ENCODE data around the gene C18orf63.
A peak's percentile ranks its signal among the peaks of the same experiment; 100 is the strongest.
"Not testable (repeated sequence)": the region's sequence is repeated elsewhere in the genome, so short reads cannot be mapped to it uniquely, and the experiment has no call there.

Gene C18orf63

GRCh38 chr18:74286106-74286855 is 29.4 kb upstream of the C18orf63 start:
- DNase-seq (ENCODE audit: low spot score), result no peak

- no peak for DNase-seq (ENCODE audit: low spot score)
Observed at GRCh38 chr18:74286856-74287255, 28.8 kb upstream of the C18orf63 start.

DNA sequence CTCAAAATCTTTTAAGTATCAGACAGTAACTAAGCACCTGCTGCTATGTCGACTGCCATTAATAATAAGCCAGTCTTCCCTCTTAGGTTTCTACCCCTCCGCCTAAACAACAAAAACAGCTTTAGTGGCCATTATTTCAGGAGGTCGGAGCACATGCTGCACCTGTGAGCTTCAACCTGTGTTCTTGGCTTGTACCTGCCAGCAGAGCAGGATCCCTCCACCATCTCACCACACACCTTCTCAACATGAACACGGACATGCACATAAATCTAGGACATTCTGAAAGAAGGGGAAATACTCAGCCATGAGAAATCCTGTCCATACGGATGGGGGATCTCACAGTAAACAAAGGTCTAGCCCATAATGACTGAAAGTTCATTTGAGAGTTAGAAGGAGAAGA is 27.6 kb upstream of the C18orf63 start:
- DNase-seq (ENCODE audit: low spot score), result no peak

GRCh38 chr18:74288730-74289129 is 26.9 kb upstream of the C18orf63 start:
- DNase-seq (ENCODE audit: low spot score), result no peak

- DNase-seq (ENCODE audit: low spot score), result no peak
Observed at GRCh38 chr18:74289137-74289536, 26.5 kb upstream of the C18orf63 start.

DNA sequence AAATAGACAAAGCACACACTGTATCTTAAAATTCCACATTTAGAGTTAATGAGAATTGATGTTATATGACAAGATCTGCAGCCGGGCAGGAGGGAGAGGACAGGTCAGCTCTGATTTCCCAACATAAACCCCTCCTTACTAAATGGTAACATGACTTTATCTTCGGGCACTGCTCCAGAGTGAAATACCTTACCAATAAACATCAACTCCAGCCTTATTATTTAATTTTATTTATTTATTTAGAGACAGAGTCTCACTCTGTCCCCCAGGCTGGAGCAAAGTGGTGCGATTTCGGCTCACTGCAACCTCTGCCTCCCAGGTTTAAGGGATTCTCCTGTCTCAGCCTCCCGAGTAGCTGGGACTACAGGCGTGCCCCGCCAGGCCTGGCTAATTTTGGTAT is 25.6 kb upstream of the C18orf63 start:
- DNase-seq (ENCODE audit: low spot score), result no peak

GRCh38 chr18:74290794-74291471 is 24.7 kb upstream of the C18orf63 start:
- DNase-seq (ENCODE audit: low spot score), result no peak

DNA sequence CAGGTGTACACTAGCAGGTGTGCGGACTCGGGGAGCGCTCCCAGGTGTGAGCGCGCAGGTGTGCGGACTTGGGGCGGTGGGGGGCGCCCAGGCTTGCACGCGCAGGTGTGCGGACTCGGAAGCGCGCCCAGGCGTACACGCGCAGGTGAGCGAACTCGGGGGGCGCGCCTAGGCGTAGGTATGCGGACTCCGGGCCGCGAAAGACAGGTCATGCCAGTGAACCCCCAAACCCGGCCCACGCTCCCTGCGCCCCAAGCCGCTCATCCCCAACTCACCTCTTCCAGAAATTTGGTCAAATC is 24.2 kb upstream of the C18orf63 start:
- DNase-seq (ENCODE audit: low spot score), result no peak

DNA sequence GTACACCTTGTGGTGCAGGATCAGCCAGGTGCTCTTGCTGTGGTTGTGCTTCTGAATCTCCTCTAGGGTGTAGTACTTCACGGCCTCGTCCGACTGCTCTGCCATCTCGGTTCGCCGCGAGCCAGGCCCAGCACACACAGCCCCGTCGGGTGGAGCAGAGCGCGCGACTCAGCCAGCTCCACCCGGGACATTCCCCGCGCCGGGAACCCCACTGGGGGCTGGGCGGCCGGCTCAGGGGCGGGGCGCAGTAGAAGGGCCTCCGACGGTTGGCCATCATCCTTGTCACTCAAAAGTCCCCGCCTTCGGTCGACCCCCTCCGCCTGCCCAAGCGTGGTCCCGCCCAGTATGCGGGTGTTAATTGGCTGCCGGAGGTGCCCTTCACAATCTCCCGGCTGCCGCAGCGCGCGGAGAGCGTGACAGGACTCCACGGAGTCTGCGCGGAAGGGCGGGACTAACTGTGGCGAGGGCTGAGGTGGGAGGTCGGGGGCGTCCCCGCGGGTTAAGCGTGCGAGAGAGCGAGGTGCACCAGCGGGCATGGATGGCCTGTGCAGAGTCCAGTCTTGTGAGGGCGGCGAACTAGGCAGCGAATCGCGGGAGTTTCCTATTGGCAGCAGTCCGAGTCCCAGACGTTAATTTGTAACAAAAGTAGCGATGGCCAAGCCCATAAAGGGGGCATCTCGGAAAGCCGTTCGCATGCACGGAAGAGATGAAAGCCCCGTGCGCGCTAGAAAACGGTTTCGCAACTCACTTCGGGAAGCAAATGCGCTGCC is 23.7 kb upstream of the C18orf63 start, which contains the start of gene CYB5A:
Gene CYB5A (minus strand): TSS at position 193 of the 770 bp plus-strand sequence. CDS start 88 bp downstream, at position 105.
- DNase-seq (ENCODE audit: low spot score), result peak; percentile 96

- DNase-seq (ENCODE audit: low spot score), result no peak
Observed at GRCh38 chr18:74292541-74292858, 23.1 kb upstream of the C18orf63 start.

DNA sequence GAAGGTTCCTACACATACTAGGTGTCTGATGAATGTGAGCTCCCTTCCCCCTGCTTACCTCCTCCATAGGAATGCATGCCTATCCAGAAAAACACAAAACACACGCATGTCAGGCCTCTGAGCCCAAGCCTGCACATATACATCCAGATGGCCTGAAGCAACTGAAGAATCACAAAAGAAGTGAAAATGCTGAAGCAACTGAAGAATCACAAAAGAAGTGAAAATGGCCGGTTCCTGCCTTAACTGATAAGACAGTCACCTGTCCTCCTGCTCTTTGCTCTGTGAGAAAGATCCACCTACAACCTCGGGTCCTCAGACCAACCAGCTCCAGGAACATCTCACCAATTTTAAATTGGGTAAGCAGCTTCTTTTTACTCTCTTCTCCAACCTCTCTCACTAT is 22.7 kb upstream of the C18orf63 start:
- DNase-seq (ENCODE audit: low spot score), result not testable (repeated sequence)

DNA sequence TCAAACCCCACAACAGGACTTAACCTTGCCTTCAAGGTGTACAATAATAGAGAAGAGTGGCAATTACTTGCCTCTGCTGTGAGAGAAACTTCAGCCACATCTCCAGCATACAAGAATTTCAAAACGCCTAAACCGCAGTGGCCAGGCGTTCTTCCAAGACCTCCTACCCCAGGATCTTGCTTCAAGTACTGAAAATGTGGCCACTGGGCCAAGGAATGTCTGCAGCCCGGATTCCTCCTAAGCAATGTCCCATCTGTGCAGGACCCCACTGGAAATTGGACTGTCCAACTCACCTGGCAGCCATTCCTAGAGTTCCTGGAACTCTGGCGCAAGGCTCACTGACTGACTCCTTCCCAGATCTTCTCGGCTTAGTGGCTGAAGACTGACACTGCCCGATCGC is 21.1 kb upstream of the C18orf63 start:
- DNase-seq (ENCODE audit: low spot score), result no peak

- DNase-seq (ENCODE audit: low spot score), result no peak
Observed at GRCh38 chr18:74299162-74299561, 16.5 kb upstream of the C18orf63 start.

- DNase-seq (ENCODE audit: low spot score), result no peak
Observed at GRCh38 chr18:74299746-74300145, 15.9 kb upstream of the C18orf63 start.

- DNase-seq (ENCODE audit: low spot score), result no peak
Observed at GRCh38 chr18:74303306-74303705, 12.3 kb upstream of the C18orf63 start.

- no peak for DNase-seq (ENCODE audit: low spot score)
Observed at GRCh38 chr18:74303936-74304335, 11.7 kb upstream of the C18orf63 start.

DNA sequence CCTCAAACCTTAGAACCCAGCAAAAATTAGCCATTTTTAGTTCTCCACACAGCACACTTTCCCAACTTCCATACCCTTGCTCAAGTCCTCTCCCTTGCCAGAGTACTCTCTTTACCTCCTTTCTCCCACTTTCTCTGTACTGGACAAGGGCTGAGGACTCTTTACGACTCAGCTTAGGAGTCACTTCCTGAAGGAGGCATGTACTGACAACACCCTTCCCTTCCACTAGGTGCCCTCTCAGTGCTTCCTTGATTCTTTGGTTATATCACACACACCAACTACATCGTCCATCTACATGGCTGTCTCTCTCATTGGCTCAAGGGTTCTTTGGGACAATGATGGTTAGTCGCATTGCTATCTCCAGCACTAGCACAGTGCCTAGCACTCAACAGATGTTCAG is 5.2 kb upstream of the C18orf63 start:
- no peak for DNase-seq (ENCODE audit: low spot score)

GRCh38 chr18:74311000-74311399 is 4.6 kb upstream of the C18orf63 start:
- no peak for DNase-seq (ENCODE audit: low spot score)

DNA sequence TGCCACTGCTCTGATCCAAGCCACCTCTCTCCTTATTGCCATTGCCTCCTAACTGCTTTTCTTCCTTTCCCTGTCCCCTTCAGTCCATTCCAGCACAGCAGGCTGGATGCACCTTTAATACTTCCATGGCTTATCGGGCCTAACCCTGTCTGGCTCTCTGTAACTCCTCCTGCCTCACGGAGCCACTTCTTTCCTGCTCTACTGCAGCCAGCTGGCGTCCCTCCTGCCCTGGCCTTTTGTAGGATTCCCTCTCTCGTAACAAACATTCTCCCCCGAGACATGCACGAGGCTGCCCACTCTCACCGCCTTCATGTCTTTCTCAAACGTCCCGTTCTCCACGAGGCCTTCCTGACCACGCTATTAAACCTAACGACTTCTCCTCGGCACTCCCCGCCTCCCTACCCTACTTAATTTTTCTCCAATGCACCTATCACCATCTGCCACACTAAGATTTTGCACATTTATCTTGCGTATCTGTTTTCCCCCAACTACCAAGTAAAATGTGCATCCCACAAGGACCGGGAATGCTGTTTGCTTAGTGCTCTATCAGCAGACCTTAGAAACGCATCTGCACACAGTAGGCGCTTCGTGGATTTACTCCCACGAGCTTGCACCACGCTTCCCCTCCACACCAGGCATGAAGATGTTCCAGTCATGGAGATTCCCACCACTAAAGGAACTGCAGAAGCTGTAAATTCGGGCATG is 728 bp upstream of the C18orf63 start:
- no peak for DNase-seq (ENCODE audit: low spot score)

GRCh38 chr18:74316257-74317170 is 875 bp downstream of the C18orf63 start:
- no peak for DNase-seq (ENCODE audit: low spot score)

DNA sequence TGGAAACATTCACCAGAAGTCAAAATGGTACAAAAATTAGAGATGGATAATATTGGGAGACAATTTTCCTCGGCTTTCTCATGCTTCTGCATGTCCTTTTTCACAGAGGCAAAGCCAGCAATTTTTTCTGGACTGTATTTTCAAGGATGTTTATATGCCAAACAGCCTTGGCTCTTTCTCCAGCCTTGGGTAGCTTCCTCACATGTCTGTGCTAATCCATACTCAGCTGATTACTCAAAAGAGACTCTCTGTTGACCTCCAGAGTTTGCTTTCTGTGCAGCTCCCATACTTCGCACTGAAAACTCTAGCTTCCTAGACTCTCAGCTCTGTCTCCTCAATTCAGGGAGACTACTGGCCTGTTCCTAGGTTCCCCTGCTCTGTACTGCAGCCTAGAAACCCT is 10.6 kb downstream of the C18orf63 start:
- DNase-seq (ENCODE audit: low spot score), result no peak

DNA sequence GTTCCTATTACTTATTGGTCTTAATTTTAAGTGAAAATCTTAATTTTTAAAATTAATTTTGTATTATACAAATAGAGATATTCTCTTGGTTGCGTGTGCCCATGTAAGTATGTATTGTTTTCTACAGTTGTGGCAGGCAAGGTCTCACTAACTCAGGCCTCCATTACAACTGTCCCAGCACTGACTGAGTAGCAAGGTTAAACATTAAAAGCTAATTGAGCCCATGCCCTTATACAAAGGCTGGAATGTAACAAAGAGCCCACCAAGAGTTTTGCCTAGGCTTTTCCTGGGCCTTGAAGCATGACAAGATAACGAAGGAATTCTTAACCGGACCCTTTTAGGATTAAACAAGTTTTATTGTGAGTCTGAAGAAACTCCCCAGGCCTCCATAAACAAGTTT is 11.2 kb downstream of the C18orf63 start:
- not testable (repeated sequence) for DNase-seq (ENCODE audit: low spot score)

Data from COLO829 (cell line).